Psoas muscle (tissue), 8 donors: ENCODE data around the gene C2orf72. TPM values are rescaled to one million over a fixed set of nuclear protein-coding genes. Genes with fewer than 3 reads are reported as not detected.
A peak's percentile ranks its signal among the peaks of the same experiment; 100 is the strongest.

Experiments used
- ATAC-seq, 4 donors: fragments of 200-7000 bp; cut with Tn5 transposase; one replicate each; pipeline ENCODE4 v1.9.1; 2020; ENCODE audit warnings: moderate library complexity in 3 of 4, mild to moderate bottlenecking in 2 of 4
- DNase-seq, 2 donors: peaks; one replicate each; pipeline ENCODE4 v3.0.0-alpha.2; 2020
- H3K27ac ChIP-seq: fragments of 200-600 bp; one replicate; pipeline ENCODE4 v1.8.0; 2022
- H3K27me3 ChIP-seq, 3 donors: fragments of 200-600 bp in 1 of 3; one replicate each; pipeline versions ENCODE4 v1.6.1 to v1.8.0; 2013 to 2022; ENCODE audit warnings: low read length in 2 of 3, mild to moderate bottlenecking in 2 of 3, moderate library complexity in 1 of 3; ENCODE audit not compliant: insufficient read depth in 3 of 3
- H3K36me3 ChIP-seq, 2 donors: fragments of 200-600 bp in 1 of 2; one replicate each; pipeline versions ENCODE4 v1.6.1 to v1.8.0; 2013 to 2022; ENCODE audit warnings: low read depth in 1 of 2, mild to moderate bottlenecking in 1 of 2, moderate library complexity in 1 of 2; ENCODE audit not compliant: insufficient read depth in 1 of 2
- H3K4me1 ChIP-seq: fragments of 200-600 bp; one replicate; pipeline ENCODE4 v1.8.0; 2022
- H3K4me3 ChIP-seq: fragments of 200-600 bp; one replicate; pipeline ENCODE4 v1.8.0; 2022; ENCODE audit warnings: mild to moderate bottlenecking
- H3K9me3 ChIP-seq: fragments of 200-600 bp; one replicate; pipeline ENCODE4 v1.8.0; 2022
- CTCF ChIP-seq: fragments of 200-600 bp; IDR thresholded peaks from one replicate; pipeline ENCODE4 v1.8.0; 2022; ENCODE audit warnings: antibody characterized with exemption
- WGBS, 3 donors: extraction: QIAGEN DNeasy Blood & Tissue Kit; methylation state at CpG; one replicate each; pipeline versions ENCODE4 v1.1.6 to v1.1.7; 2013; 5-methylcytosine and 5-hydroxymethylcytosine counted together
- intact Hi-C, 2 donors: fragments of 100-400 bp; cut with DNase I; formaldehyde crosslinking; loops; one replicate each; pipeline versions ENCODE4 v1.11.0 to v1.14.2; 2022
- polyA plus RNA-seq, 3 donors: library from polyadenylated mRNA; stranded (reverse); fragments of 200-250 nt; gene quantifications; one replicate each; pipeline ENCODE4 v1.2.3, GENCODE V29; 2013
- total RNA-seq, 4 donors: library from RNA; stranded (reverse); fragmentation: NEBNext Ultra II Directional in 2 of 4; extraction: Animal tissue kit (Norgen Biotek cat#: 25700) in 2 of 4; gene quantifications; one replicate each; pipeline versions ENCODE4 v1.2.1 to v1.2.4, GENCODE V29; 2021 to 2023
- donor health status: healthy with polysubstance abuse.
- donor health status: DM: no; HTN: no; CAD: no; lungs with moderate emphysema.
- donor health status: Bipolar disorder and iron deficiency.
- donor health status: healthy.
- donor health status: DM: yes; HTN: yes; CAD: no.
- donor health status: DM: no; HTN: no; CAD: no.
- donor health status: DM: no; HTN: no; CAD: no.
- donor health status: DM: yes; HTN: yes; CAD: no.

The C2orf72 gene
- total and polyA plus RNA-seq, 7 donors, result 0.03 to 0.12 (median 0.05) TPM; not detected in 4

- WGBS, 3 donors, result 78 to 83% (median 79%) methylated on average over 5 of the region's 5 CpGs
- no peaks in the 10 kb centered on the region for H3K9me3 ChIP-seq
- no peak overlapping the region for H3K4me3 ChIP-seq
- no peak for TF ChIP-seq CTCF
- ATAC-seq (peak in 1 of 4 donors; percentile 38), DNase-seq (no peak)
- intact Hi-C loops, result no loop called here
- H3K36me3 ChIP-seq, result peaks cover 2 to 72% of the 10 kb centered on the region in 2 donors
- H3K27me3 ChIP-seq, result no peaks in the 10 kb centered on the region
- no peak overlapping the region for H3K27ac ChIP-seq
- H3K4me1 ChIP-seq, result no peaks in the 10 kb centered on the region
These were observed 56.6 kb downstream of the C2orf72 start for GRCh38 chr2:231093933-231094332.

GRCh38 chr2:231094736-231095346 lies 57.5 kb downstream of the C2orf72 start:
- ATAC-seq, result no peak
- no peaks in the 10 kb centered on the region for H3K4me1 ChIP-seq
- no peak overlapping the region for H3K4me3 ChIP-seq
- no peak overlapping the region for H3K27ac ChIP-seq
- H3K9me3 ChIP-seq, result no peaks in the 10 kb centered on the region
- no peaks in the 10 kb centered on the region for H3K27me3 ChIP-seq
- no peak for DNase-seq
- intact Hi-C loops, result no loop called here
- TF ChIP-seq CTCF, result no peak
- 98 to 99% (median 98%) methylated on average over 4 of the region's 4 CpGs for WGBS, 3 donors
- peaks cover 6 to 72% of the 10 kb centered on the region in 2 donors for H3K36me3 ChIP-seq

Other genes with a start within 250 kb of the C2orf72 start
- gene ITM2C, start 172.6 kb upstream of the C2orf72 start, total RNA-seq, result 10 to 100 TPM in 2 of 4 donors, 1 to 10 TPM in 2; 9.0 to 20.3 (median 10.6) TPM
- 10 to 100 TPM in 2 of 3 donors, 1 to 10 TPM in 1; 9.1 to 12.6 (median 11.5) TPM for gene ITM2C, start 172.6 kb upstream of the C2orf72 start, polyA plus RNA-seq
- under 1 TPM in 1 of 4 donors, not detected in 3; 0.32 TPM for gene GPR55, start 112.3 kb upstream of the C2orf72 start, total RNA-seq
- under 1 TPM in 2 of 3 donors, not detected in 1; 0.01 to 0.03 TPM for gene GPR55, start 112.3 kb upstream of the C2orf72 start, polyA plus RNA-seq
- gene SPATA3, start 41.4 kb upstream of the C2orf72 start, total RNA-seq, result not detected
- gene SPATA3, start 41.4 kb upstream of the C2orf72 start, polyA plus RNA-seq, result not detected
- 100 to 1,000 TPM; 125 to 170 (median 154) TPM for gene PSMD1, start 19.3 kb downstream of the C2orf72 start, total RNA-seq
- 100 to 1,000 TPM in 2 of 3 donors, 10 to 100 TPM in 1; 74.4 to 159 (median 122) TPM for gene PSMD1, start 19.3 kb downstream of the C2orf72 start, polyA plus RNA-seq
- under 1 TPM in 3 of 4 donors, not detected in 1; 0.17 to 0.54 (median 0.24) TPM for gene HTR2B, start 87.5 kb downstream of the C2orf72 start, total RNA-seq
- under 1 TPM in 2 of 3 donors, not detected in 1; 0.08 to 0.13 TPM for gene HTR2B, start 87.5 kb downstream of the C2orf72 start, polyA plus RNA-seq
- 10 to 100 TPM in 1 of 4 donors, 1 to 10 TPM in 3; 1.4 to 18.4 (median 2.6) TPM for gene ARMC9, start 161.1 kb downstream of the C2orf72 start, total RNA-seq
- gene ARMC9, start 161.1 kb downstream of the C2orf72 start, polyA plus RNA-seq, result 1 to 10 TPM; 2.1 to 2.3 (median 2.2) TPM